Mesenteric fat pad (tissue), 1 donor: ENCODE data around the gene VPS8. TPM values are rescaled to one million over a fixed set of nuclear protein-coding genes. Genes with fewer than 3 reads are reported as not detected.
"Not testable (repeated sequence)": the region's sequence is repeated elsewhere in the genome, so short reads cannot be mapped to it uniquely, and the experiment has no call there.

Experiments
- DNase-seq: peaks from one replicate; pipeline ENCODE4 v3.0.0-alpha.2; 2020; ENCODE audit warnings: low spot score
- total RNA-seq: library from RNA; stranded (reverse); fragmentation: NEBNext Ultra II Directional; extraction: Animal tissue kit (Norgen Biotek cat#: 25700); gene quantifications from one replicate; pipeline ENCODE4 v1.2.1, GENCODE V29; 2021
- donor health status: DM: yes; HTN: yes; CAD: no.

The VPS8 gene
- total RNA-seq, 1 donor from 2014 or later = 55.0 TPM

GRCh38 chr3:184918750-184919149 lies 106.8 kb downstream of the VPS8 start:
- no peak for DNase-seq

GRCh38 chr3:184919651-184920050 lies 107.7 kb downstream of the VPS8 start:
- no peak for DNase-seq

DNA sequence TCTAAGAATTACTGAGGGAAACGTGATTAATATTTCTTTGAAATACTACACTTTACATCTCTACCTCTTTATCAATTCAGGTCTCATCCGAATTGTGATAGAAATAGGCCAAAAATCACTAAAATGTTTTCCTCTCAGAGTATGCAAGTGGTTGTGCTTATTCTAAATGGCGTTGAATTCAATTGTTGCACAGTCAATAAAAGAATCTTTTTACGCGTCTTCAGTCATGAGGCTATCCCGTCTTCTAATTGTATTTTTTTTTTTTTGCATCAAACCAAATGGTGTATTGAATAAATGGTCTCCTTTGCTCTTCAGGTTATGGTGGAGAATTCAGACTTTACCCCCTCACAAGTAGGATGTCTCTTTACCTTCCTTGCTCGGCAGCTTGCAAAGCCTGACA lies 112.6 kb downstream of the VPS8 start:
- DNase-seq = no peak

- DNase-seq = no peak
Observed at GRCh38 chr3:184927796-184928315, 115.9 kb downstream of the VPS8 start.

- DNase-seq = no peak
Observed at GRCh38 chr3:184932777-184933176, 120.8 kb downstream of the VPS8 start.

GRCh38 chr3:184937611-184938010 lies 125.6 kb downstream of the VPS8 start:
- no peak for DNase-seq

GRCh38 chr3:184941408-184941807 lies 129.4 kb downstream of the VPS8 start:
- DNase-seq = no peak

DNA sequence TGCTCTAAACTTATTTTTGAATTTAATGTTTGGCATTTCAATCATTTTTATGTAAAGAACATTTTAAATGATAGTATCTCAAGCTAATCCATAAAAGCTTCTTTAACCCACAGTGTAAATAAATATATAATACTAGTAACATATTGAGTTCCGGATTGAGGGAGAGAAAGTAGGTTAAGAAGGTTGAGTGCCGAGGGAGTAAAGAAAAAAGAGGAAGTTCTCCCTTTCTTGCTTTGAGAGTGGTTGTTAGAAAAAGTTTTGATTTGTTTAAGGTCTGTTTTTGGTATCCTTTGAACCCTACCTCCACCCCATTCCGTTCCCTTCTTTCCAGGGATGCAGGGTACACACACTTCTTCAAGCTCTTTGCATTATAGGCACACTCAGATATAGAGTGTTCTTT lies 130.8 kb downstream of the VPS8 start:
- no peak for DNase-seq

DNA sequence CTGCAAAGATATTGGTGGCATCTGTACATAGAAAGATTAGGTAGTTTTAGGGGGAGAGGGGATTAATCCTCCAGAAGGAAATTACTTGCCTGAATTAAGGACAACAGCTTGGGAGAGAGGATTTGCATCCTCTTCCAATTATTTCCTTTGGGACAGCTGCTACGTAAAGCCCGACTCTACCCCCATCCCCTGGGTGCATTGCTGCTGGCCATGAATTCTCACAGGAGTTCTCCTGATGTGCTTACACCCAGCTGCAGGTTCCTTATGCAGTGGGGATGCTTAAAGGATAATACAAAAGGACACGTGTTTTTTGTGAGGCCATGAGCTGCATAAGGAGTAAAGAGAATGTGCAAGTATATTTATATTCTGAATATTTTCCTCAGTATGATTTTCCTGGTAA lies 132.3 kb downstream of the VPS8 start:
- DNase-seq = no peak

GRCh38 chr3:184945886-184946625 lies 134.1 kb downstream of the VPS8 start:
- DNase-seq = no peak

DNA sequence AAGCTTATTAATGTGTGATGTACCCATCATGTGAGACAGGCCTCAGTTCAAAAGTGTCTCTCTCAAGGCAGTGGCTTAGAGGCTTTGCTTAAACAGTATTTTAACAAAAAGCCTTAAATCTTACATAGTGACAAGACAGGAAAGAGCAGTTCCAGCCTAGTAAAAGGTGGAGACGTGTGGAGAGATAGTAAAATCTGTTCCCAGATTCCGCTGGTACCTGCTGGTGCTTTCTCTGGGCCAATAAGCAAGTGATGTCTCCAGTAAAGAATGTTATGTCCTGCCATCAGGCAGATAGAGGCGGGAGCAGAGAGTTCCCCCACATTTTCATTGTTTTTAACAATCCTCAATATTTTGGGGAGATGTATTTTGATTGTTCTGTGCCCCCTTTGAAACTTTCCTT lies 135.0 kb downstream of the VPS8 start:
- DNase-seq = no peak

- no peak for DNase-seq
Observed at GRCh38 chr3:184949251-184949965, 137.4 kb downstream of the VPS8 start.

DNA sequence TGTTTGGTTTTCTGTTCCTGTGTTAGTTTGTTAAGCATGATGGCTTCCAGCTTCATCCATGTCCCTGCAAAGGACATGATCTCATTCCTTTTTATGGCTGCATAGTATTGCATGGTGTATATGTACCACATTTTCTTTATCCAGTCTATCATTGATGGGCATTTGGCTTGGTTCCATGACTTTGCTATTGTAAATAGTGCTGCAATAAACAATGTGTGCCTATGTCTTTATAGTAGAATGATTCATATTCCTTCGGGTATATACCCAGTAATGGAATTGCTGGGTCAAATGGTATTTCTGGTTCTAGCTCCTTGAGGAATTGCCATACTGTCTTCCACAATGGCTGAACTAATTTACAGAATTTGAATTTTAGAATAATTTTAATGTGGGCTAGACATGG lies 138.8 kb downstream of the VPS8 start:
- not testable (repeated sequence) for DNase-seq

GRCh38 chr3:184952671-184953070 lies 140.7 kb downstream of the VPS8 start:
- no peak for DNase-seq

GRCh38 chr3:184953401-184953800 lies 141.4 kb downstream of the VPS8 start:
- no peak for DNase-seq

- no peak for DNase-seq
Observed at GRCh38 chr3:184954251-184954650, 142.3 kb downstream of the VPS8 start.

DNA sequence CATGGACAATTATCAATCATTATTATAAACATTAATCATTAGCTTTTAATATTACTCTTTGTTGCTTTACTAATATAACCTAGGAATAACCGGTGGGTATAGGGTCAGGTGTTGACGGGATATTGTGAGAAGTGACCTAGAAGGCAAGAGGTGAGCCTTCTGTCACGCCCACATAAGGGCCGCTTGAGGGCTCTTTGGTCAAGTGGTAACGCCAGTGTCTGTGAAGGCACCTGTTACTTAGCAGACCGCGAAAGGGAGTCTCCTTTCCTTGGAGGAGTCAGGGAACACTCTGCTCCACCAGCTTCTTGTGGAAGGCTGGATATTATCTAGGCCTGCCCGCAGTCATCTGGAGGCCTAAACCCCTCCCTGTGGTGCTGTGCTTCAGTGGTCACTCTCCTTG lies 142.9 kb downstream of the VPS8 start:
- not testable (repeated sequence) for DNase-seq

GRCh38 chr3:184965639-184966430 lies 153.9 kb downstream of the VPS8 start:
- no peak for DNase-seq

DNA sequence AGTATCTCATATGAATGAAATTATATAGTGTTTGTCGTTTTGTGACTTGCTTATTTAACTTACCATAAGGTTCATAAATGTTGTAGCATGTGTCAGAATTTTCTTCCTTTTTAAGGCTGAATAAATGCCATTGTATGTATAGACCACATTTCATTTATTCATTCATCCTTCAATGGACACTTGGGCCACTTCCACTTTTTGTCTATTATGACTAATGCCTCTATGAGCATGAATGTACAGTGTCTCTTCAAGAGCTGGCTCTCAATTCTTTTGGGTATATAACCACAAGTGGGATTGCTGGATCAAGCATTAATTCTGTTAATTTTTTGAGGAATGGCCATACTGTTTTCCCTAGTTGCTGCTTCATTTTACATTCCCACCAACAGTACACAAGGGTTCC lies 156.1 kb downstream of the VPS8 start:
- no peak for DNase-seq

- no peak for DNase-seq
Observed at GRCh38 chr3:184970186-184970585, 158.2 kb downstream of the VPS8 start.

DNA sequence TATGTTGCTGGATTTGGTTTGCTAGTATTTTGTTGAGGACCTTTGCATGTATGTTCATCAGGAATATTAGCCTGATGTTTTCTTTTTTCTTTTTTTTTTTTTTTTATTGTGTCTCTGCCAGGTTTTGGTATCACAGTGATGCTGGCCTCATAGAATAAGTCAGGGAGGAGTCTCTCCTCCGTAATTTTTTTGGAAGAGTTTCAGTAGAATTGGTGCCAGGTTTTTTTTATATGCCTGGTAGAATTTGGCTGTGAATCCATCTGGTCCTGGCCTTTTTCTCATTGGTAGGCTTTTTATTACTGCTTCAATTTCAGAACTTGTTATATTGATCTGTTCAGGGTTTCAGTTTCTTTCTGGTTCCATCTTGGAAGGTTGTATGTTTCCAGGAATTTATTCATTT lies 165.8 kb downstream of the VPS8 start:
- DNase-seq = no peak

DNA sequence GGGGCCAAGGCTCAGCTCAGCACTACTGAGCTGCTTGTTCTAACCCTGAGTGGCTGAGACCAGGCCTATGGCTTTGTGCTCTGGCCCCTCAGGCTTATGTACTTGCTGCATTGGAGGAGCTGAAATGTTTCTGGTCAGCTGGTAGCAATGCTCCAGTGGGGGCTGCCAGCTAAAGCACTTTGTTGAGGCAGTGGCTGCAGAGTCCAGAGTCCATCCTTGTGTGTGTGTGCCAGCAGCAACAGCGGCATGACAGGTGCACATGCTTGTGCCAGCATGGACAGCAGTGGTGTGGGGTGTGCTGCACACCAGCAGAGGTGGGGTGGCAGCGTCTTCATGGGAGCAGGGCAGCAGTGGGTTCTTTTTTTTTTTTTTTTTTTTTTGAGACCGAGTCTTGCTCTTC lies 169.1 kb downstream of the VPS8 start:
- DNase-seq = no peak
